ENCODE measurements around the gene RPL39L.
"Not testable (repeated sequence)": the region's sequence is repeated elsewhere in the genome, so short reads cannot be mapped to it uniquely, and the experiment has no call there.

Gene RPL39L

DNA sequence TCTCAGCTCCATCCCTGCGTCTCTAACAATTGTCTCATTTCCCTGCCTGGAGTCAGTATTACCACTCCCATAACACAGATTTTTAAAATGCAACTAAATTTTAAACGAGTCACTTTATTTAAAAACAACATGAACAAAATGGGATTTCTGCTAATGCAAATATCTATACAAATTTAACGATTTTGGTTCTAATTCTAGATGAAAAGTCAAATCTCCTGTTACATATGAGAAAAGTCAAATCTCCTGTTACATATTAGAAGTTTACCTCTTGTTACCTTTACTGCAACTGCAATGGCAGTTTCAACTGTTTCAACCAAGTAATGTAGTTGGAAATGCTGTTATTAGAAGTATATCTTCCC lies 578 bp upstream of the RPL39L start:
- no peak for DNase-seq (ENCODE audit: low read depth)

DNA sequence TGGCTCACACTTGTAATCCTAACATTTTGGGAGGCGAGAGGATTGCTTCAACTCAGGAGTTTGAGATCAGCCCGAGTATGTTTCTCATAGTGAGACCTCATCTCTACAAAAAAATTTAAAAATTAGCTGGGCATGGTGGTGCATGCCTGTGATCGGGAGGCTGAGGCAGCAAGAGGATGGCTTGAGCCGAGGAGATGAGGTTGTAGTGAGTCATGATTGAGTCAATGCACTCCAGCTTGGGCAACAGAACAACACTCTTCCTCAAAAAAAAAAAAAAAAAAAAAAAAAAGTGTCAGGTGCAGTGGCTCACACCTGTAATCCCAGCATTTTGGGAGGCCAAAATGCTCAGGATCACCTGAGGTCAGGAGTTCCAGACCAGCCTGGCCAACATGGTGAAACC lies 2.4 kb downstream of the RPL39L start:
- DNase-seq (ENCODE audit: low read depth): no peak

DNA sequence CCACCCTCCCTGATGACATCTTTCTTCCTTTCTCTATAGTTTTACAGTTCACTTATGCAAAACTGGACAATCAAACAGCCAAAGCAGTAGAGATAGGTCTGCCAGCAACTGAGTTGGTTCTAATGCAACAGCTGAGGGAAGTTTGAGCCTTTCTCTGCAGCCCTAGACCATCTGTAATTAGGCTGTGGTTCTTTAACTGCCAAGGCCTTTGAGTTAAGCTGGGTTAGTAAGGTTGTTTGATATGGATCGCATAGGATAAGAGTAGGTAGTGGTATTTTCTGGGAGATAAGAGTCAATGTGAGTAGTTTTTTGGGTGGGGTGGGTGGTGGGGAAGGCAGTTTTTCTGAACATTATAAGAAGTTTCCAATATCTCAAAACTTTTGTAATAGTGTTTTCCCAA lies 3.0 kb downstream of the RPL39L start:
- DNase-seq (ENCODE audit: low read depth): no peak

DNA sequence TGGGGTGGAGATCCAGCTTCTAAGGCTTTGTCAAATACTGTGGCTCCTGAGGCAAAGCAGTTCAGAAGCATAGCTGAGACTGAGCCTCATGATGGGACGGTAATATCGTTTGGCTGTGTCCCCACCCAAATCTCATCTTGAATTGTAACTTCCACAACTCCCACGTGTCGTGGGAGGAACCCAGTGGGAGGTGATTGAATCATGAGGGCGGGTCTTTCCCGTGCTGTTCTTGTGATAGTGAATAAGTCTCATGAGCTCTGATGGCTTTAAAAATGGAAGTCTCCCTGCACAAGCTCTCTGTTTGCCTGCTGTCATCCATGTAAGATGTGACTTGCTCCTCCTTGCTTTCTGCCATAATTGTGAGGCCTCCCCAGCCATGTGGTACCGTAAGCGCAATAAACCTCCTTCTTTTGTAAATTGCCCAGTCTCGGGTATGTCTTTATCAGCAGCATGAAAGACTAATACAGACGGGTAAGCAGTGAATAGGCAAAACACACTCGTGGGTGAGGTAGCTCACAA lies 4.1 kb downstream of the RPL39L start:
- DNase-seq (ENCODE audit: low read depth): not testable (repeated sequence)

DNA sequence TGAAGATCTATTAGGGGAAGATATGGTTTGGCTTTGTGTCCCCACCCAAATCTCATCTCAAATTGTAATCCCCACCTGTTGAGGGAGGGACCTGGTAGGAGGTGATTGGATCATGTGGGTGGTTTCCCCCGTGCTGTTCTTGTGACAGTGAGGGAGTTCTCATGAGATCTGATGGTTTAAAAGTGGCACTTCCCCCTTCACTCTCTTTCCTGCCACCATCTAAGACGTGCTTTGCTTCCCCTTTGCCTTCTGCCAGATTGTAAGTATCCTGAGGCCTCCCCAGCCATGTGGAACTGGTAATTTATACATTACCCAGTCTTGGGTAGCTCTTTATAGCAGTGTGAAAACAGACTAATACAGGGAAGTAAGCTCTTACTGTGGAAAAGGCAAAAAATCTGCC lies 6.1 kb downstream of the RPL39L start:
- not testable (repeated sequence) for DNase-seq (ENCODE audit: low read depth)

DNA sequence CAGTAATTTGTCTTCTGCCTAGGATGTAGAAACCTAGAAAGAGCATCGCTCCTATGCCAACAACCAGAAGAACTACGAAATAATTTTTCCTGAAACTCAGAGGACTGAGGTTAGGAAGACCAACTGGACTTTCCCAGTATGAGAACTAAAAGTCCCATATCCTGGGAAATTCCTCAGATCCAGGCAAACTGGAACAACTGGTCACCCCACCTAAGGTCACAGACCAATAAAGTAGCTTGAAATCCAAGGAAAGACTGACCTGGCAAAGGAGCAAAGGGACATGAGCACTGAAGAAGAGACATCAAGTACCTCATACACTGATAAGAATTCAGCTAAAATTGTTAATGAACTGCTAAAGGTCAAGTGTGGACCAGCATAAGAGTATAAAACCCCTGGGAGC lies 6.6 kb downstream of the RPL39L start:
- DNase-seq (ENCODE audit: low read depth): no peak

DNA sequence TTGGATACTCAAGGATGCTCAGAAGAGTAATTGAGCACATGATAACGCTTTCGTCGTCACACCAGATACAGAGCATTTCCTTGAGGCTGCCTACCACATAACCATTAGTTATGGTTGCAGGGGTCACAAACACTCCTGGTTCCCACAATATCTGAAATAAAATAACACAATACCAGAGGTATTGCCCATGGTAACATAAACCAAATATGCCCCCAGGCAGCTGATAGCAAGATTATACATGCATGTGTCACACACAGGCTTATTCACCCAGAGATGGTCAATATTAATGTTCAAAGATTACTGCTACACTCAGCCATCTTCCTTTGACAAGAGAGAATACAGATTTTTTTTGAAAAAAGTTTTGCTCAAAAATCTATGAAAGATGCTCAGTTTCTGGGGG lies 7.3 kb downstream of the RPL39L start:
- no peak for DNase-seq (ENCODE audit: low read depth)

DNA sequence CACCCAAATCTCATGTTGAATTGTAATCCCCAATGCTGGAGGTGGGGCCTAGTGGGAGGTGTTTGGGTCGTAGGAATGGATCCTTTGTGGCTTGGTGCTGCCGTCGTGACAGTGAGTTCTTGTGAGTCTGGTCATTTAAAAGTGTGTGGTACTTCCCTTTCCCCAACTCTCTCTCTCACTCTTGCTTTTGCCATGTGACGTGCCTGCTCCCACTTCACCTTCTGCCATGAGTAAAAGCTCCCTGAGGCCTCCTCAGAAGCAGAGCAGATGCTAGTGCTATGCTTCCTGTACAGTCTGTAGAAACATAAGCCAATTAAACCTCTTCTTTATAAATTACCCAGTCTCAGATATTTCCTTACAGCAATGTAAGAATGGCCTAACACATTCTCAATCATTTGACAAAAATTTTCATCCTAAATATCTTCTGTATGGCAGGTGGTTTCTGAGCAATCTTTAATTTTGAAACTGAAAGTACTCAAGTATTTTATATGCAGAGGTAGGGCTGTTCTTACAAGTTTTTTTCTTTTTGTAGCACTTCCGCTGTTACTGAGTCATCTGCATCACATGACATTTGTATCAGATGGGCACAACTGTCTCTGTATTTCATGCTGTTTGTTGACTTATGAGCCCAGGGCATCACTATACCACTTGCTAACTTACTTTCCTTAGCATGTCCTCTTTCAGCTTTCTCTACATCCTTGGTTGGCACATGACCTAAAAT lies 8.8 kb downstream of the RPL39L start:
- peak; percentile 30 for DNase-seq (ENCODE audit: low read depth)

DNA sequence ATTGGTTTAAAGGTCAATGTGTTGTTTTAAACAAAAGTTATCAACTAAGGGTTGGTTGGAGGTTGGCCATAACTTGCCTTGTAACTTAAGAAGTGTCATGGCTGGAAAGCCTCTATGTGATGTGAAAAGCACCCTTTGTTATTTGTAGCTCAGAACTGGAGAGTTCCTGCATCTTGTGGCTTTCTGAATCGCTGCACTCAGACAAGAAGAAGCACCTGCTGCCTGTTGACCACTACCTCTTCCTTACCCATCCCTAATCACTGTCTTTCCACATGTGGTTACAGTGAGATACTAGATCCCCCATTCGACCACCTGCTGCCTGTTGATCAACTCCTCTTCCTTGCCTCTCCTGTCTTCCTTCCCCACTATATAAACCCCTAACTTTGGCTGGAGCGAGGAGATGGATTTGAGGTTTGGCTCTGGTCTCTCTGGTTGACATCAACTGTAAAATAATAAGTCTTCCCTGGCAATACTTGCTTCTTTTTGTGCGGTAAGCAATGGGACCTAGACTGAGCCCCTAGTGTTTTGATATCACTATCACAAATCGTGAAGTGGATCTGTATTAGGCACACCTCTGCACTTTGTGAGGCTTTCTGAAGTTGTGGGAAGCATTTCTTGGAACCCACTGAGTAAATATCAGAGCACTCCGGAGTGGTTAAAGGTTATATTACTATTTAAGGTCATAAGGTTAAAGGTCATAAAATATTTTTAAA lies 13.8 kb downstream of the RPL39L start:
- DNase-seq (ENCODE audit: low read depth): no peak

DNA sequence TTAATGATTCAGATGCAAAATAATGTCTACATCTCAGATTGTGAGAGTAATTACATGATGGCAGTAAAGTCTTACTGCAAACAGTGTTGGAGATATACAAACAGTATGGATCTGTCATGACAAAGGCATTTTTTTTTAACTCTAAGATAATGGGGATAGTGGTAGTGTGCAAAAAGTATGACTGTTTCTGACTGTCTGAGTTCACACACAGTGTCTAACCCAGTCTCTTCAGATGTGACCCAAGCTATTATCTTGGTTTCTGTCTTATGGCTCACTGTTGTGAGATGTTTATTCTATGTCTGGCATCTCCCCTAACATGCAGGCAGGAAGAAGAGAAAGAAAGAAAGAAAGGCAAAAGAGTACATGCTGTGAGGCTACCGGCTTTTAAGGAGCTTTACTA lies 17.0 kb downstream of the RPL39L start:
- DNase-seq (ENCODE audit: low read depth): no peak

DNA sequence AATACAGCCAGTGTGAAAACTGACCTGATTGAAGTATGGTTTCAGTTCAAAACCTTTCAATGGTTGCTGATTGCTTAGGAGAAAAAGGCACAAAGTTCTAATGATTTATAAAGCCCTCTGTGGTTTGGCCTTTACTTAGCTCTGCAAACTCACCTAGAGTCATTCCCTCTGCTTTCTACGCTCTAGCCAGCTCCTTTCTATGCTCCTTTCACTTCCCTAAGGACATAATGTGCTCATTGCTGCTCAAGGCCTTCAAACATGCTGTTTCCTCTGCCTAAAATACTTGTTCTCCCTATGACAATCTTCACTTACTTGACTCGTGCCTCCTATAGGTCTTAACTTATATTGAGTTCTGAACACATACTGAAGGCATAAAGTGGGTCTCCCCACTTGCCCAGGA lies 19.0 kb downstream of the RPL39L start:
- DNase-seq (ENCODE audit: low read depth): no peak

DNA sequence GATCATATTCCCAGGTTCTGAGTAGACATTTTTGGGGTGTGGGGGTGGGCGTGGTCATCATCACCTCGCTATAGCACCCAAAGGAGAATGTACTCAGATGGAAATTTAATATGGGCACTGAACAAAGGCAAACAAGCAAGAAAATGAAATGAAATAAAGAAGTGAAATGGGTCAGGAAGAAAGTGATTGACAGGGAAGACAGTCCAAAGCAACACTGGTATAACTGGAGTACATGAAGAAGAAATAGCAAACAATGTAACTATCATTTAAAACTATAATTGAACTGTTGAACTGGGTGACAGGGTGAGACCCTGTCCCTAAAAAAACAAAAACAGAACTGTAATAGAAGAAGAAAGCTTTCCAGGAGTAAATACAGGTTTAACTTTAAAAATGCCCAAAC lies 24.8 kb downstream of the RPL39L start:
- DNase-seq (ENCODE audit: low read depth): no peak

DNA sequence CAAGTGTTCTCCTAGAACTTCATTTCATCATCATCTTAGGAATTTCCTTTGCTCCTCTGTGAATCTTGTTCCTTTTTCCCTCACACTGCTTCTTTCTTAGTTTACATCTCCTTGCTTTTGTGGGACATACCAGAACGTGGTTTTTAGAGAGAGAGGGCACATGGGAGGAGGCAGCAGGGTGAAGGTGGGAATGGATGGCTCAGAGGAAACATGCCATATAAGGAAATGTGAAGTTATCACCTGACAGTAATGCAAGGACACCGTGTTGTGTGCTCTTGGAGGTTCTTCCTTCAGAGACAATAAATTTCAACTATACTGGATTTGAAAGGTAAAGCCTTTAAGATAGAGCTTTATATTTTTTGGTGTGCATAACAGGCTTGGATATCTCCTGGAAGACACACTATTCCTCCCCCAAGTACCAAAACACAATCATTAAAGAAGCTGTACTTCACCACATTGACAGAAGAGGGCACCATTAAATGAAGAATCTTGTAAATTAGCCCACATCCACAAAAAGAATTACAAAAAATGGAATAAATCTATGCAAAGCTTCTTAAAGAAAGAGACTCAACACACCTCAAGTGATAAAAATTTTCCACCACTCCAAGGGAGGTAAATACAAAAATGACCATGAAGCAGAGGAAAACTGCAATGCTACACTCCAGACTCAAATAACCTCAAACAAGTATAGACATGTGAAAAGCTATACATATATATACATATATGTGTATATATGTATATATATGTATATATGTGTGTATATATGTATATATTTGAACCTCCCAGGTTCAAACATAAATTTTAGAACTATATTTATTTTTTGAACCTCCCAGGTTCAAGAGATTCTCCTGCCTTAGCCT lies 26.1 kb downstream of the RPL39L start:
- DNase-seq (ENCODE audit: low read depth): no peak

DNA sequence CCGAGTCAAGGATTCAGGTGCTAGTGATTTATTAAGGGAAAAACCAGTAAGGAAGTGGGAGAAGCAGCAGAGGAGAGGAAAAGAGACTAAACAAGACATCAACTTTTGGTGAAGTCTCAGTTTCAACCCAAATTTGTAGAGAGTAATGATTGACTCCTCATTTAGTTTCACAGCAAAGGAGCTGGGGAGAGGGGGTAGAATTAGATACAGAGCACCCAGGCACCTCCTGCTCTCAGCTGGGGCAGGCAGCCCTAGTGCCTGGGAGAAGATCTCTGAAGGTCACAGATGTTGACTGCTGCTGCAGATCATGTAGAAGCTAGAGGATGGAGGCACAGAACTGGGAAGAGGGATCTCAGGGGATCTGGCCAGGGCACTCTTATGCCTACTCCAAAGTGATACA lies 29.1 kb downstream of the RPL39L start:
- DNase-seq (ENCODE audit: low read depth): no peak

DNA sequence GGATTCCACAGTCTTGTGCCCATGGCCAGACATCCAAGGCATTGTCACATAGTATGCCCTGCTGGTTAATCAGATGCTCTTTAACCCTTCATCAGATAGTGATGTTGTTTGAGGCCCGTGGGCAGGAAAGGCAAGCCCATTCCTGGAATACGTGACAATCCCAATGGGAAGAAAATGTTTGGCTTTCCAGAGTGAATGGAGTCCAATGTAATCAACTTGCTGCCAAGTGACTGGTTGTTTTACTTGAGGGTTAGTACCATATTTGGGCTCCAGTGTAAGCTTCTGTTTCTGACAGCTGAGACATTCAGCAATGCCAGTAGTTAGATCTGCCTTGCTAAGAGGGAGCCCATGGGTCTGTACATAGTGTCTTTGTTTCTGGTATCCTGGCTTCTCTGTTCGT lies 31.3 kb downstream of the RPL39L start:
- DNase-seq (ENCODE audit: low read depth): no peak

DNA sequence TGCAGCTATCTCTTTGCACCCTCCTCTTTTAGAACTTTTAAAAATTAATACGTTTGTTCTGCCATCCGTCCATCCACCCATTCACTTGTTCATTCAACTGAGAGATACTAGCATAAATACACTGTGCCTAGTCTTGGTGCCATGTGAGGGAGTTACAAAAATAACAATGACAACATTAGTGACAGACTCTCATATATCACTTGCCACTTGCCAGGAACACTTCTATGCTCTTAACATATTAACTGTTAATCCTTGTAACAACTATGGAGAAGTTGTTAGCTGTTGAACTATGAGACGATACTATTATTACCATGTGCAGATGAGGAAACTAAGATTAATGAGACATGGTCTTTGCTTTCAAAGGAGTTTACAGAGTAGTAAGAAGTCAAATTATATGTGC lies 33.6 kb downstream of the RPL39L start:
- no peak for DNase-seq (ENCODE audit: low read depth)

DNA sequence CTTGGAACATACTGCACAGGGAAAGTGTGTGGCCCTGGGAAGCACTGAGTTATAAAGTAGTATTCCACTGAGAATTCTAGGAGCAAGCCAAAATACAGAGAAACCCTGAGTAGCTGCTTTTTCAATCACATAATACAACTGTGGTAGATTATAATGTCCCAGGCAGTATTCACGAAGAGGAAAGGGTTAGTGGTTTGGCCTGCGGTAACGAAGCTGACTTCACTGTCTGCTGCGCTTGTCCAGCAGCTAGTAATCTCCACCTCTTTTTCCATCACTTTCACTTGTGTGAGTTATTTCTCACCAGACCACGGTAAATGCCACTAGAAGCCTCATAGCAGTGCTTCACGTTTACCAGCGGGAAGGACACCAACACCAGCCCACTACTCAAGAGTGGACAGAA lies 34.4 kb downstream of the RPL39L start:
- DNase-seq (ENCODE audit: low read depth): no peak

DNA sequence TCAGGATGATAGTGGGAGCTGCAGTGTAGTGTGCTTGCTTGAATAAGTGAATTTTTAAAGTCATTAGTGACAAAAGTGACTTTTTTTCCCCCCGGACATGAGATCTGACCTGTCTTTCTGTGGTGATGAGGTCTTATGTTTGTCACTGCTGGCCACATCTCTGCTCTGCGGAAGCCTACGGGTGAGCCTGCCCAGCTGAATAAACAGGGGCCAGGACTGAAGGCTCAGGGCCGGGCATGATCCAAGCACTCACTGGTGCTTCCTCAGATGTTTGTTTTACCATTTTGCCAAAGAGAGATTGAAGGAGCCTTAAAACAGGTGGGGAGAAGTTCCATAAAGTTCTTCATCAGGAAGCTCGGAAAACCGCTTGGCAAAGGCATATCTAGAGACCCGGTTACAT lies 35.0 kb downstream of the RPL39L start:
- no peak for DNase-seq (ENCODE audit: low read depth)

DNA sequence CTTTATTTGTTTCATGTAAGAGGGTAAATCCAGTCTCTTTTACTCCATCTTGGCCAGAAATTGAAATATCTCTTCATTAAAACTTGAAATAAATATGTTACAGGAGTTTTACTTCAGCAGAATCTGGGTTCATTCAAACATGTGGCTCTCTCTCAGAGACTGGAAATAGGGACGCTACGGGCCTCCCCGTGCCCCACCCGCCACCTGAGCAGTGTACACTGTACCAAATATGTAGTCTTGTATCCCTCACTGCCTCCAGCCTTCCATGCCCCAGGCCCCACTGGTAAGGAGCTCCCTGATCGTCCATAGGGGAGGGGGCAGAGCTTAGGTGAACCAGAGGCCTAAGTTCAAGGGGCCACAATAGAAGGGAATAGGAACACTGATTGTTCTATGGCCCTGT lies 36.0 kb downstream of the RPL39L start:
- DNase-seq (ENCODE audit: low read depth): no peak

DNA sequence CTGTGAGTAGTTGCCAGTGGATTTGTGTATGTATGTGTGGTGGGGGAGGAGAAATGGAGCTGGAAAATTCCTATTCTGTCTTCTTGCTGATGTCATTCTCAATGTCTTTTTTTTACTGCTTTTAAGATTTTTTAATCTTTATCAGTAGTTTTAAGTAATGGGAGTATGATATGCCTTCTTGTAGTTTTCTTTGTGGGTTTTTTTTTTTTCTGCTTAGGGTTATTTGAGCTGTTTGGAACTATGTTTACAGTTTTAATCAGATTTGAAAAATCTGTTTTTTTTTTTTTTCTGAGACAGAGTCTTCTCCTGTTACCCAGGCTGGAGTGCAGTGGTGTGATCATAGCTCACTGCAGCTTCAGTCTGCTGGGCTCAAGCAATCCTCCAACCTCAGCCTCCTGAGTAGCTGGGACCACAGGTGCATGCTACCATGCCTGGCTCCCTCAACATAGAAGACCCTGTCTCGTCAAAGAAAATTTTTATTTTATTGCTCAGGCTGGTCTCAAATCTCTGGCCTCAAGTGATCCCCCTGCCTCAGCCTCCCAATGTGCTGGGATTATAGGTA lies 37.1 kb downstream of the RPL39L start:
- DNase-seq (ENCODE audit: low read depth): no peak

DNA sequence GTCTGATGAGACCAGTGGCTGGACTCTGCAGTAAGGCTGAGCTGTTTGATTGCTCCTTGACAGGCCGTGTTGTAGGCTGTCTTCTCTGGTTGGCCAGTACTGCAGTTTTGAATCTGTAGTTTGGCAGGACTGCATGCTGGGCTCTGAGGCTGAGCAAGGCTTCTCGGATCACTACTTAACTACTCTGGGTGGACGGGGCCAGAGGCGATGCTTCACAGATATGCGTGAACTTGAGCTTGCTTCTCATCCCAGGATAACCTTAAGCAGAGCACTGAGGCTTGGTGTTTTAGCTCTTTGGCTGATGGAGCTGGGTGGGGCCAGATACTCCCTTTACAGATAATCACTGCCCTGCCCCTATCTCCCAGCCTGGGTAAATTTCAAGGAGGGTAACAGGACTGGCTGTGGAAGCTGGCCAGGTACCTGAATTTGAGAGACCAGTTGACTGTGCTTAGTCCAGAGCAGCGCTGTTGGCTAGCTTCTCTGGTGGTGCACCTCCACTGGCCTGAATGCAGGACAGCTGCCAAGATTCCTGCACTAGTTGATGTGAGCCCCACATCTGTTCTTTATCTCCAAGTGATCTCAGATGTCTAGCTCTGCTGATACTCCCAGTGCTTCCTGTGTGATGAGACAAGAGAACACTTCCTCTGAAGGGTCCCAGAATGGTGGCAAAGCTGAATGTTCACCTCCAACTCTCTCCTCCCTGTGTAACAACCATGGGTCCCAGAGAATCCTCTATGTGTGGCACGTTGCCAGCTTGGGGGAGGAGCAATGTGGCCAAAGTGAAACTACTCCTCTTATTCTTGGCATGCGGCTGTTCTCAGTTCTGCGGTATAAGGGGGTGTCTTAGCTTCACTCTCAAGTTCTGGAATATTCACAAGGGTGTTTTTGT lies 37.9 kb downstream of the RPL39L start:
- DNase-seq (ENCODE audit: low read depth): peak; percentile 16
